HG03521 (cell line): ENCODE measurements around the gene NCEH1.

Experiments
- ATAC-seq: cut with Tn5 transposase; IDR thresholded peaks from one replicate; pipeline ENCODE4 v1.9.1; 2021; ENCODE audit warnings: mild to moderate bottlenecking, moderate library complexity; ENCODE audit not compliant: unreplicated experiment

NCEH1 gene

GRCh38 chr3:172591125-172591605 lies 119.7 kb downstream of the NCEH1 start:
- ATAC-seq, result no peak

- ATAC-seq, result no peak
These were observed 124.4 kb downstream of the NCEH1 start for GRCh38 chr3:172586436-172586835.

GRCh38 chr3:172585954-172586353 lies 124.9 kb downstream of the NCEH1 start:
- no peak for ATAC-seq

DNA sequence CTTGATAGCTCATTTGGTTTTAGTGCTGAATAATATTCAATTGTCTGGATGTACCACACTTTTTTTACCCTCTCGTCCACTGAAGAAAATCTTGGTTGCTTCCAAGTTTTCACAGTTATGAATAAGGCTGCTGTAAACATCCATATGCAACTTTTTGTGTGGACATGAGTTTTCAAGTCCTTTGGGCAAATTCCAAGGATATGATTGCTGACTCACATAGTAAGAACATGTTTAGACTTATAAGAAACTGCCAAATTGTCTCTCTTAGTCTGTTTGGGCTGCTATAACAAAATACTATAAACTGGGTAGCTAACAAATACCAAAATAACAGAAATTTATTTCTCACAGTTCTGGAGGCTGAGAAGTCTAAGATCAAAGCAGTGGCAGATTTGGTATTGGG lies 128.2 kb downstream of the NCEH1 start:
- ATAC-seq, result no peak

DNA sequence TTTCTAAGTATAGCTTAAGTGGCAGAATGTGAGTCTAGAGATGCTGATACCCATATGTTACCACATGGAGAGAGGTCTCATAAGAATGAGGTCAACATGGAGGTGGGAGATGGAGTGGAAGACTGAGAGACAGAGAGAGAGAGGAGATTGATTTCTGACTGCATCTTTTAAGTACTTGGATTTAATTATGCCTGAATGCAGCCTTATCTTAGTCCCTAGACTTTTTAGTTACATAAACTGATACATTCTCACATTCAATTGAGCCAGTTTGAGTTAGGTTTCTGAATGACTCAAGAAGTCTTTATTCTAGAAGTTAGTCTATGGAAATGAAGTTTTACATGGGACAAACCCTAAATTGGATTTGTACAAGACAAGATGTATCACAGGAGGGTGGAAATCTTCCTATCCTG lies 129.1 kb downstream of the NCEH1 start:
- ATAC-seq, result no peak

DNA sequence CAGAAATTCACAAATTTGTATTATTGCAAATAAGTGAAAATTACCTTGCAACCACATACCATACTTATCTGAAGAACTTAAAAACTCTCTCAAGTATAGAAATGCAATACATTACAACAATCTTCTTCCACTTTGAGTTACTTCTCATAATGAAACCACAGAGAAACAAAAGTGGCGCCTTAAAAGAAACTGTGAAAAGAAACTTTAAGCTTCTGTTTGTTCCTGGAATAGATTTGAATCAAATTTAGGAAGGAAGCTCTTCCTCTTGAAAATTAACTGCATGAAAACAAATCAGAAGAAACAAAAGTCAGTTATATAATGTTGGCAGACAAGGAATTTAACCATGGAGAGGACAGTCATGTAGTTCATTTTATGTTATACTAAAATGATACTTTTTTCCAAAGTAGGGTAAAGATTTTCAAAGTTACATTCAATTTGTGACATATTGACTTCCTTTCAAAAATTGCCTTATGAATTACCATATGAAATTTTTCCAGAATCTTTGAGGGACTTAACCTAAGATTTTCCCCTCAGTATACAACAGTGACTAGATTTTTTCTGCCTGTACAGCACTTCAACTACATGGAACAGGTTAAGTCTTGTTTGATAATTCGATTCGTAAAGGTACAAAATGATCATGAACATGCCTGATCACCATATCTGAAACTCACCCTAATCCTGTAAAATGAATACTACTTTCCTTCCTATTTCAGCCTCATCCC lies 130.0 kb downstream of the NCEH1 start:
- ATAC-seq, result peak; percentile 75
